ENCODE measurements around the gene TYK2.

GRCh38 chr19:10305139-10305806 lies 75.1 kb downstream of the TYK2 start:
- TF ChIP-seq CTCF (IDR thresholded peaks at IDR 0.05) (no peak), EP300 (IDR thresholded peaks at IDR 0.05) (no peak), POLR2A (IDR thresholded peaks at IDR 0.05) (no peak)

All from tibial nerve (tissue), 4 donors.